ENCODE measurements around the gene RPS5. TPM values are rescaled to one million over a fixed set of nuclear protein-coding genes. Genes with fewer than 3 reads are reported as not detected.
"Not testable (repeated sequence)": the region's sequence is repeated elsewhere in the genome, so short reads cannot be mapped to it uniquely, and the experiment has no call there.

RPS5 gene
- total RNA-seq, 1 experiment from 2014 or later: 1,249 TPM

- Histone ChIP-seq H3K27ac (ENCODE audit: low read depth, low read length, poor library complexity, severe bottlenecking) (peak within 1 kb of the TSS; percentile 75), H3K36me3 (ENCODE audit: insufficient read depth, low read length, poor library complexity, severe bottlenecking) (peaks cover 22% of the 10 kb centered on the region), H3K4me1 (ENCODE audit: insufficient read depth, low read length, poor library complexity, severe bottlenecking) (peaks cover 11% of the 10 kb centered on the region), H3K9me3 (ENCODE audit: low read depth, low read length, poor library complexity, severe bottlenecking) (peaks cover 38% of the 10 kb centered on the region), H3K4me3 (ENCODE audit: low read depth, low read length, poor library complexity, severe bottlenecking) (peak within 1 kb of the TSS; percentile 53), H3K27me3 (replicated peaks; ENCODE audit: insufficient read depth, low read depth, low read length, poor library complexity) (no peaks in the 10 kb centered on the region)
- POLR2A ChIA-PET (ENCODE audit: low non-redundant PET): interaction anchor here (0.6 kb wide), 1 partner anchor 79 kb away, joined by 3 read pairs; no protein-coding TSS in a partner anchor
- TSS peak; percentile 72 for BruUV-seq (replicated peaks)
- intact Hi-C loops (cut with micrococcal nuclease; ENCODE audit: unreplicated experiment): loop anchor here (1.0 kb wide), 1 partner anchor 11 kb away; the partner anchor contains the start of gene ZNF324B
- CTCF ChIA-PET: no interaction called here
- peak; percentile 100 for DNase-seq (ENCODE audit: low spot score)
- TF ChIP-seq EZH2 (IDR thresholded peaks at IDR 0.05; ENCODE audit: borderline replicate concordance, low read depth, low read length, poor library complexity, severe bottlenecking): no peak
- no peak for TF ChIP-seq CTCF (conservative IDR thresholded peaks at IDR 0.05; ENCODE audit: low read depth, low read length)
Observed at GRCh38 chr19:58439576-58440554, 52.8 kb downstream of the RPS5 start, which contains the start of gene ZNF132. Gene ZNF132, minus strand, starts transcription at chr19:58440153. Its CDS starts 332 bp downstream, at chr19:58439821.

GRCh38 chr19:58440556-58440955, 53.5 kb downstream of the RPS5 start:
- no peak for TF ChIP-seq CTCF (conservative IDR thresholded peaks at IDR 0.05; ENCODE audit: low read depth, low read length)
- TF ChIP-seq EZH2 (IDR thresholded peaks at IDR 0.05; ENCODE audit: borderline replicate concordance, low read depth, low read length, poor library complexity, severe bottlenecking): no peak
- POLR2A ChIA-PET (ENCODE audit: low non-redundant PET): no interaction called here
- no peak for DNase-seq (ENCODE audit: low spot score)
- Histone ChIP-seq H3K9me3 (ENCODE audit: low read depth, low read length, poor library complexity, severe bottlenecking) (peaks cover 32% of the 10 kb centered on the region), H3K36me3 (ENCODE audit: insufficient read depth, low read length, poor library complexity, severe bottlenecking) (peaks cover 15% of the 10 kb centered on the region), H3K27me3 (replicated peaks; ENCODE audit: insufficient read depth, low read depth, low read length, poor library complexity) (no peaks in the 10 kb centered on the region), H3K27ac (ENCODE audit: low read depth, low read length, poor library complexity, severe bottlenecking) (peak overlapping the region; percentile 75), H3K4me3 (ENCODE audit: low read depth, low read length, poor library complexity, severe bottlenecking) (peak overlapping the region; percentile 53), H3K4me1 (ENCODE audit: insufficient read depth, low read length, poor library complexity, severe bottlenecking) (peaks cover 18% of the 10 kb centered on the region)
- intact Hi-C loops (cut with micrococcal nuclease; ENCODE audit: unreplicated experiment): loop anchor here (1.0 kb wide), 1 partner anchor 11 kb away; the partner anchor contains the start of gene ZNF324B
- CTCF ChIA-PET: no interaction called here
- BruUV-seq (replicated peaks): TSS peak; percentile 80

GRCh38 chr19:58442986-58443385, 55.9 kb downstream of the RPS5 start:
- POLR2A ChIA-PET (ENCODE audit: low non-redundant PET); BruUV-seq (replicated peaks); CTCF ChIA-PET; H3K27ac ChIP-seq (ENCODE audit: low read depth, low read length, poor library complexity, severe bottlenecking); H3K4me3 ChIP-seq (ENCODE audit: low read depth, low read length, poor library complexity, severe bottlenecking); H3K27me3 ChIP-seq (replicated peaks; ENCODE audit: insufficient read depth, low read depth, low read length, poor library complexity); intact Hi-C loops (cut with micrococcal nuclease; ENCODE audit: unreplicated experiment); H3K36me3 ChIP-seq (ENCODE audit: insufficient read depth, low read length, poor library complexity, severe bottlenecking); DNase-seq (ENCODE audit: low spot score): not testable (repeated sequence)
- peaks cover 20% of the 10 kb centered on the region for H3K4me1 ChIP-seq (ENCODE audit: insufficient read depth, low read length, poor library complexity, severe bottlenecking)
- peaks cover 13% of the 10 kb centered on the region for H3K9me3 ChIP-seq (ENCODE audit: low read depth, low read length, poor library complexity, severe bottlenecking)

Small RNAs within 50 kb of the gene (microRNA-seq; reads per million reads assigned to microRNA genes)
- gene MIR4754: not detected

Other genes with a start within 250 kb of the RPS5 start
- gene ZNF329, start 236.5 kb upstream of the RPS5 start, total RNA-seq (2021): 10.1 and 13.1 TPM in 2 replicates
- gene ZNF274, start 204.2 kb upstream of the RPS5 start, total RNA-seq (2021): 25.0 and 27.4 TPM in 2 replicates
- gene ZNF544, start 158.4 kb upstream of the RPS5 start, total RNA-seq (2021): 44.8 and 50.5 TPM in 2 replicates
- 11.9 and 12.5 TPM in 2 replicates for gene ZNF8, start 108.3 kb upstream of the RPS5 start, total RNA-seq (2021)
- 57.8 and 77.1 TPM in 2 replicates for gene ERVK3-1, start 81.9 kb upstream of the RPS5 start, total RNA-seq (2021)
- gene ZSCAN22, start 60.3 kb upstream of the RPS5 start, total RNA-seq (2021): 3.2 and 4.2 TPM in 2 replicates
- 15.2 and 18.2 TPM in 2 replicates for gene A1BG, start 33.8 kb upstream of the RPS5 start, total RNA-seq (2021)
- 2.6 and 3.4 TPM in 2 replicates for gene ZNF497, start 24.5 kb upstream of the RPS5 start, total RNA-seq (2021)
- 1.3 and 1.8 TPM in 2 replicates for gene ZNF837, start 6.2 kb upstream of the RPS5 start, total RNA-seq (2021)
- 0.60 and 0.74 TPM in 2 replicates for gene RNF225, start 8.4 kb downstream of the RPS5 start, total RNA-seq (2021)
- 20.9 and 21.6 TPM in 2 replicates for gene ZNF584, start 21.4 kb downstream of the RPS5 start, total RNA-seq (2021)
- gene ZNF132, start 52.9 kb downstream of the RPS5 start, total RNA-seq (2021): 9.1 and 9.2 TPM in 2 replicates
- 6.8 and 7.9 TPM in 2 replicates for gene ZNF324B, start 64.4 kb downstream of the RPS5 start, total RNA-seq (2021)
- gene ZNF324, start 79.8 kb downstream of the RPS5 start, total RNA-seq (2021): 11.0 and 12.7 TPM in 2 replicates
- gene ZNF446, start 89.1 kb downstream of the RPS5 start, total RNA-seq (2021): 7.7 and 11.8 TPM in 2 replicates
- 24.1 and 24.9 TPM in 2 replicates for gene SLC27A5, start 124.7 kb downstream of the RPS5 start, total RNA-seq (2021)
- gene ZBTB45, start 132.5 kb downstream of the RPS5 start, total RNA-seq (2021): 24.3 and 25.0 TPM in 2 replicates
- 985 and 1,038 TPM in 2 replicates for gene TRIM28, start 156.8 kb downstream of the RPS5 start, total RNA-seq (2021)
- gene CHMP2A, start 167.8 kb downstream of the RPS5 start, total RNA-seq (2021): 57.6 and 69.8 TPM in 2 replicates
- gene UBE2M, start 171.3 kb downstream of the RPS5 start, total RNA-seq (2021): 182 and 185 TPM in 2 replicates
- gene MZF1, start 186.1 kb downstream of the RPS5 start, total RNA-seq (2021): 18.2 and 20.3 TPM in 2 replicates